ENCODE data around the gene SMIM32. TPM values are rescaled to one million over a fixed set of nuclear protein-coding genes. Genes with fewer than 3 reads are reported as not detected.

SMIM32 gene
- total RNA-seq, 1 donor from 2014 or later: 0.30 TPM

GRCh38 chr5:136205061-136205702 lies 12.2 kb upstream of the SMIM32 start:
- no peak overlapping the region for H3K27ac Mint-ChIP-seq (ENCODE audit: unreplicated experiment)
- Histone ChIP-seq H3K79me2 (ENCODE audit: insufficient read depth, low read length) (no peaks in the 10 kb centered on the region), H3K36me3 (ENCODE audit: insufficient read depth, low read length) (no peaks in the 10 kb centered on the region), H4K20me1 (ENCODE audit: insufficient read depth, low read length) (no peaks in the 10 kb centered on the region), H3K9me3 (ENCODE audit: insufficient read depth, low read depth, low read length) (peaks cover 4% of the 10 kb centered on the region), H3K4me2 (ENCODE audit: low read length) (peak overlapping the region; percentile 0), H3K27ac (ENCODE audit: low read depth, low read length) (peak overlapping the region; percentile 44), H3K27me3 (ENCODE audit: insufficient read depth, low read length) (peaks cover 3% of the 10 kb centered on the region), H3K9ac (ENCODE audit: low read length) (no peak overlapping the region), H3K4me1 (ENCODE audit: insufficient read depth, low read length) (peaks cover 10% of the 10 kb centered on the region), H3K4me3 (ENCODE audit: insufficient read depth, low read depth, low read length) (no peak overlapping the region), H2AFZ (ENCODE audit: low read depth, low read length) (no peak overlapping the region)
- H3K27me3 Mint-ChIP-seq (ENCODE audit: low read depth, unreplicated experiment): peaks cover 25% of the 10 kb centered on the region
- H3K9me3 Mint-ChIP-seq (ENCODE audit: unreplicated experiment): peaks cover 19% of the 10 kb centered on the region
- no peak for FAIRE-seq
- peaks cover 8% of the 10 kb centered on the region for H3K4me1 Mint-ChIP-seq (ENCODE audit: low read depth, unreplicated experiment)
- no peak overlapping the region for H3K4me3 Mint-ChIP-seq (ENCODE audit: unreplicated experiment)
- H3K36me3 Mint-ChIP-seq (ENCODE audit: low read depth, unreplicated experiment): peaks cover 44% of the 10 kb centered on the region
- TF ChIP-seq EZH2 (IDR thresholded peaks at IDR 0.05; ENCODE audit: insufficient read depth, low read length) (no peak), CTCF (IDR thresholded peaks at IDR 0.05; ENCODE audit: insufficient read depth, low read depth, low read length) (no peak)
- DNase-seq (ENCODE audit: low read depth): peak; percentile 81

GRCh38 chr5:136203303-136203922 lies 10.5 kb upstream of the SMIM32 start:
- H2AFZ ChIP-seq (ENCODE audit: low read depth, low read length): no peak overlapping the region
- H4K20me1 ChIP-seq (ENCODE audit: insufficient read depth, low read length): no peaks in the 10 kb centered on the region
- Mint-ChIP-seq H3K4me3 (ENCODE audit: unreplicated experiment) (no peak overlapping the region), H3K4me1 (ENCODE audit: low read depth, unreplicated experiment) (peaks cover 8% of the 10 kb centered on the region), H3K9me3 (ENCODE audit: unreplicated experiment) (peaks cover 22% of the 10 kb centered on the region), H3K27ac (ENCODE audit: unreplicated experiment) (no peak overlapping the region), H3K36me3 (ENCODE audit: low read depth, unreplicated experiment) (peaks cover 44% of the 10 kb centered on the region), H3K27me3 (ENCODE audit: low read depth, unreplicated experiment) (peaks cover 25% of the 10 kb centered on the region)
- H3K27me3 ChIP-seq (ENCODE audit: insufficient read depth, low read length): peaks cover 3% of the 10 kb centered on the region
- DNase-seq (ENCODE audit: low read depth) (no peak), FAIRE-seq (no peak)
- TF ChIP-seq CTCF (IDR thresholded peaks at IDR 0.05; ENCODE audit: insufficient read depth, low read depth, low read length) (no peak), EZH2 (IDR thresholded peaks at IDR 0.05; ENCODE audit: insufficient read depth, low read length) (no peak)
- H3K36me3 ChIP-seq (ENCODE audit: insufficient read depth, low read length): no peaks in the 10 kb centered on the region
- no peak overlapping the region for H3K4me2 ChIP-seq (ENCODE audit: low read length)
- H3K79me2 ChIP-seq (ENCODE audit: insufficient read depth, low read length): no peaks in the 10 kb centered on the region
- no peak overlapping the region for H3K4me3 ChIP-seq (ENCODE audit: insufficient read depth, low read depth, low read length)
- peaks cover 4% of the 10 kb centered on the region for H3K9me3 ChIP-seq (ENCODE audit: insufficient read depth, low read depth, low read length)
- H3K4me1 ChIP-seq (ENCODE audit: insufficient read depth, low read length): peaks cover 10% of the 10 kb centered on the region
- no peak overlapping the region for H3K27ac ChIP-seq (ENCODE audit: low read depth, low read length)
- H3K9ac ChIP-seq (ENCODE audit: low read length): no peak overlapping the region
